HCT116 (cell line): ENCODE results near the gene ANKRD13B. TPM values are rescaled to one million over a fixed set of nuclear protein-coding genes. Genes with fewer than 3 reads are reported as not detected.

ENCODE experiments used
- ATAC-seq: fragments of 200-7000 bp; cut with Tn5 transposase; 2 replicates; pipeline ENCODE4 v1.9.1; 2020; ENCODE audit warnings: mild to moderate bottlenecking, moderate library complexity
- BruUV-seq: library from RNA; stranded (reverse); fragments of 400-500 nt; replicated peaks from 2 replicates; lab custom pipeline; 2021; lab: Mats Ljungman, UMichigan
- CTCF ChIA-PET: fragments of 300-600 bp; sonication (Branson Sonifier 250); formaldehyde crosslinking; loops from one replicate; lab custom pipeline; 2021; ENCODE audit warnings: antibody characterized with exemption; lab: Charles Lee
- POLR2A ChIA-PET: fragments of 300-600, 350-600 bp; sonication (Branson Sonifier 250); formaldehyde crosslinking; loops from one replicate; lab custom pipeline; 2021; ENCODE audit warnings: antibody characterized with exemption; lab: Charles Lee
- RAD21 ChIA-PET, 2 experiments: fragments of 300-600 bp; sonication (Branson Sonifier 250); formaldehyde crosslinking; loops; one replicate each; lab custom pipeline; 2023; ENCODE audit warnings: low total read pairs in 2 of 2; ENCODE audit not compliant: uncharacterized antibody in 2 of 2, unreplicated experiment in 2 of 2, low non-redundant PET in 1 of 2; lab: Charles Lee
- DNase-seq: peaks from one replicate; pipeline ENCODE4 v3.0.0-alpha.2; 2010; ENCODE audit warnings: low read depth, low spot score
- H2AFZ ChIP-seq: fragments of 200-600 bp; shearing (Covaris generic), sonication (generic); 2 replicates; pipeline ENCODE4 v1.6.1; 2017; ENCODE audit warnings: low read depth, mixed run types, mixed read lengths, antibody characterized with exemption, low read length; ENCODE audit not compliant: poor library complexity, severe bottlenecking
- H3K27ac ChIP-seq: 2 replicates; pipeline ENCODE4 v1.5.1; 2012; ENCODE audit warnings: low read depth, low read length
- H3K27me3 ChIP-seq: fragments of 200-600 bp; sonication (generic); 2 replicates; pipeline ENCODE4 v1.6.1; 2016; ENCODE audit warnings: mixed run types, low read length, mixed read lengths; ENCODE audit not compliant: insufficient read depth
- H3K36me3 ChIP-seq, 2 experiments: fragments of 200-500 bp in 1 of 2; fragments of 200-600 bp in 1 of 2; sonication (Bioruptor generic) in 1 of 2; sonication (generic) in 1 of 2; 2 replicates each; pipeline versions ENCODE4 v1.5.1 to v1.6.1; 2014 to 2016; ENCODE audit warnings: low read length in 2 of 2, inconsistent platforms in 1 of 2, mixed read lengths in 1 of 2, mixed run types in 1 of 2; ENCODE audit not compliant: insufficient read depth in 2 of 2, control insufficient read depth in 1 of 2
- H3K4me1 ChIP-seq, 2 experiments: fragments of 200-600 bp in 1 of 2; sonication (generic) in 1 of 2; 2 replicates each; pipeline versions ENCODE4 v1.5.1 to v1.6.1; 2012 to 2017; ENCODE audit warnings: low read length in 2 of 2, inconsistent platforms in 1 of 2, mild to moderate bottlenecking in 1 of 2, mixed read lengths in 1 of 2, mixed run types in 1 of 2, moderate library complexity in 1 of 2; ENCODE audit not compliant: insufficient read depth in 2 of 2, control insufficient read depth in 1 of 2
- H3K4me2 ChIP-seq: fragments of 200-600 bp; sonication (generic); 2 replicates; pipeline ENCODE4 v1.6.1; 2017; ENCODE audit warnings: mixed run types, low read length, mixed read lengths
- H3K4me3 ChIP-seq, 2 experiments: fragments of 200-600 bp in 1 of 2; sonication (generic) in 1 of 2; replicated peaks in 1 of 2; 2 replicates each; pipeline ENCODE4 v1.5.1; 2011 to 2016; ENCODE audit warnings: low read length in 2 of 2, control low read depth in 1 of 2, low read depth in 1 of 2, mild to moderate bottlenecking in 1 of 2, mixed read lengths in 1 of 2, mixed run types in 1 of 2
- H3K79me2 ChIP-seq: fragments of 200-600 bp; sonication (generic); 2 replicates; pipeline ENCODE4 v1.6.1; 2017; ENCODE audit warnings: mild to moderate bottlenecking, mixed run types, low read length, moderate library complexity, mixed read lengths; ENCODE audit not compliant: insufficient read depth
- H3K9ac ChIP-seq: fragments of 200-600 bp; sonication (generic); 2 replicates; pipeline ENCODE4 v1.6.1; 2016; ENCODE audit warnings: low read length, mixed read lengths
- H3K9me2 ChIP-seq: fragments of 200-600 bp; sonication (generic), shearing (Covaris generic); 2 replicates; pipeline ENCODE4 v1.6.1; 2017; ENCODE audit warnings: mixed run types, mild to moderate bottlenecking, moderate library complexity; ENCODE audit not compliant: insufficient read depth
- H3K9me3 ChIP-seq, 2 experiments: fragments of 200-500 bp in 1 of 2; fragments of 200-600 bp in 1 of 2; sonication (Bioruptor generic) in 1 of 2; sonication (generic) in 1 of 2; 2 replicates each; pipeline ENCODE4 v1.6.1; 2014 to 2017; ENCODE audit warnings: low read length in 2 of 2, mixed read lengths in 2 of 2, inconsistent platforms in 1 of 2, low read depth in 1 of 2, mild to moderate bottlenecking in 1 of 2, mixed run types in 1 of 2, moderate library complexity in 1 of 2; ENCODE audit not compliant: control insufficient read depth in 1 of 2, insufficient read depth in 1 of 2
- H4K20me1 ChIP-seq: fragments of 200-600 bp; sonication (generic), shearing (Covaris generic); 2 replicates; pipeline ENCODE4 v1.6.1; 2017; ENCODE audit warnings: mixed run types, mild to moderate bottlenecking, moderate library complexity; ENCODE audit not compliant: insufficient read depth
- CBX3 ChIP-seq: IDR thresholded peaks from 2 replicates; pipeline ENCODE4 v1.6.1; 2012; ENCODE audit warnings: low read depth
- CEBPB ChIP-seq: IDR thresholded peaks from 2 replicates; pipeline ENCODE4 v1.6.1; 2012; ENCODE audit warnings: low read depth
- EGR1 ChIP-seq: IDR thresholded peaks from 2 replicates; pipeline ENCODE4 v1.6.1; 2012; ENCODE audit warnings: low read depth
- EZH2 ChIP-seq: fragments of 200-600 bp; sonication (generic); IDR thresholded peaks from 2 replicates; pipeline ENCODE4 v1.6.1; 2017; ENCODE audit warnings: antibody characterized with exemption, mixed run types
- JUND ChIP-seq: IDR thresholded peaks from 2 replicates; pipeline ENCODE4 v1.6.1; 2012
- POLR2A ChIP-seq: IDR thresholded peaks from 2 replicates; pipeline ENCODE4 v1.7.0; 2011; ENCODE audit warnings: borderline replicate concordance; ENCODE audit not compliant: insufficient read depth, insufficient read length; ENCODE audit errors: extremely low read depth
- SIN3A ChIP-seq: IDR thresholded peaks from 2 replicates; pipeline ENCODE4 v1.6.1; 2012; ENCODE audit warnings: low read depth
- SRF ChIP-seq: IDR thresholded peaks from 2 replicates; pipeline ENCODE4 v1.6.1; 2012; ENCODE audit warnings: low read depth
- TCF7L2 ChIP-seq: IDR thresholded peaks from 2 replicates; pipeline ENCODE4 v1.7.0; 2011; ENCODE audit warnings: borderline replicate concordance, inconsistent platforms; ENCODE audit not compliant: insufficient read depth, insufficient read length; ENCODE audit errors: extremely low read depth
- ZFX ChIP-seq: fragments of 450-650 bp; IDR thresholded peaks from 2 replicates; pipeline ENCODE4 v1.6.1; 2017
- ZNF274 ChIP-seq: fragments of 200-500 bp; sonication (Bioruptor generic); IDR thresholded peaks from 2 replicates; pipeline ENCODE4 v1.6.1; 2014; ENCODE audit warnings: mild to moderate bottlenecking, low read depth, low read length, inconsistent platforms
- intact Hi-C: fragments of 100-400 bp; cut with micrococcal nuclease; formaldehyde crosslinking; loops from 2 replicates; pipeline ENCODE4 v1.10.0; 2022
- total RNA-seq: library from RNA; stranded (reverse); gene quantifications from one replicate; pipeline ENCODE4 v1.2.1, GENCODE V29; 2021; ENCODE audit not compliant: unreplicated experiment
- TF ChIP-seq, protein P1 (sequence below), 3 experiments: fragments of 200-600 bp in 1 of 3; sonication (generic) in 1 of 3; IDR thresholded peaks in 2 of 3; conservative IDR thresholded peaks in 1 of 3; 2 replicates each; pipeline ENCODE4 v1.5.1; 2012 to 2017; ENCODE audit warnings: low read depth in 2 of 3, low read length in 2 of 3, antibody characterized with exemption in 1 of 3, borderline replicate concordance in 1 of 3, control low read depth in 1 of 3, mild to moderate bottlenecking in 1 of 3, mixed read lengths in 1 of 3, mixed run types in 1 of 3, moderate library complexity in 1 of 3; ENCODE audit not compliant: insufficient read depth in 1 of 3

The ANKRD13B gene
- total RNA-seq, 1 experiment from 2014 or later, result 27.4 TPM

DNA sequence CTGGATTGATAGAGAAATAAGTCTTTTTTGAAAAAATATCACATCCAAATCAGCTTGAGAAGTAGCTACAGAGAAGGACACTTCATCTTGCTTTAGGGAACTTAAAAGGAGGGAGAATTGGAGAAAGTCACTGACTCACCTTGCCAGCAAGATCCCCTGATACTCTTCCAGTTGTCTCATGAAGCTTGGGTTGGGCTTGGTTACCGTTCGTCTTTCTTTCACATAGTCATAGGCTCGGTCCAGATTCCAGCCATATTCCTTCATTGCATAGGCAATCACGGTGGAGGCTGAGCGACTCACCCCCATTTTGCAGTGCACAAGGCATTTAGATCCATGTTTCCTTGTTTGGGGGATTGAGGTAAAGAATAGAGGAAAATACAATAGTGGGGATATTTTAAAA is 55.1 kb downstream of the ANKRD13B start (continued):
- TF ChIP-seq ZFX (no peak), CBX3 (no peak), JUND (no peak), POLR2A (no peak), ZNF274 (no peak), EZH2 (no peak)

- no peak overlapping the region for H3K4me2 ChIP-seq
- no peak for ATAC-seq
- no peaks in the 10 kb centered on the region for H3K36me3 ChIP-seq
- no peaks in the 10 kb centered on the region for H4K20me1 ChIP-seq
- H3K27me3 ChIP-seq, result no peaks in the 10 kb centered on the region
- no peaks in the 10 kb centered on the region for H3K4me1 ChIP-seq
- DNase-seq, result no peak
- CTCF ChIA-PET, result interaction anchor here (1.2 kb wide), 2 partner anchors 10 to 33 kb away, joined by 3 read pairs; no protein-coding TSS in a partner anchor
- RAD21 ChIA-PET, result interaction anchor here in 1 of 2 experiments (0.6 kb wide), 1 partner anchor 134 kb away, joined by 4 read pairs; no protein-coding TSS in a partner anchor
- no peaks in the 10 kb centered on the region for H3K9me3 ChIP-seq
- H3K79me2 ChIP-seq, result no peaks in the 10 kb centered on the region
- no peaks in the 10 kb centered on the region for H3K9me2 ChIP-seq
- BruUV-seq, result no TSS peak
- no peak overlapping the region for H3K27ac ChIP-seq
- no peak overlapping the region for H3K9ac ChIP-seq
- intact Hi-C loops, result no loop called here
- TF ChIP-seq SIN3A (no peak), CEBPB (no peak), EGR1 (no peak), ZFX (no peak), TCF7L2 (no peak), SRF (no peak), CBX3 (no peak)
- TF ChIP-seq, protein P1, sequence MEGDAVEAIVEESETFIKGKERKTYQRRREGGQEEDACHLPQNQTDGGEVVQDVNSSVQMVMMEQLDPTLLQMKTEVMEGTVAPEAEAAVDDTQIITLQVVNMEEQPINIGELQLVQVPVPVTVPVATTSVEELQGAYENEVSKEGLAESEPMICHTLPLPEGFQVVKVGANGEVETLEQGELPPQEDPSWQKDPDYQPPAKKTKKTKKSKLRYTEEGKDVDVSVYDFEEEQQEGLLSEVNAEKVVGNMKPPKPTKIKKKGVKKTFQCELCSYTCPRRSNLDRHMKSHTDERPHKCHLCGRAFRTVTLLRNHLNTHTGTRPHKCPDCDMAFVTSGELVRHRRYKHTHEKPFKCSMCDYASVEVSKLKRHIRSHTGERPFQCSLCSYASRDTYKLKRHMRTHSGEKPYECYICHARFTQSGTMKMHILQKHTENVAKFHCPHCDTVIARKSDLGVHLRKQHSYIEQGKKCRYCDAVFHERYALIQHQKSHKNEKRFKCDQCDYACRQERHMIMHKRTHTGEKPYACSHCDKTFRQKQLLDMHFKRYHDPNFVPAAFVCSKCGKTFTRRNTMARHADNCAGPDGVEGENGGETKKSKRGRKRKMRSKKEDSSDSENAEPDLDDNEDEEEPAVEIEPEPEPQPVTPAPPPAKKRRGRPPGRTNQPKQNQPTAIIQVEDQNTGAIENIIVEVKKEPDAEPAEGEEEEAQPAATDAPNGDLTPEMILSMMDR (IDR thresholded peaks at IDR 0.05 in 2 of 3, conservative IDR thresholded peaks at IDR 0.05 in 1 of 3; ENCODE audit: borderline replicate concordance in 1 of 3, insufficient read depth in 1 of 3, low read depth in 2 of 3, low read length in 2 of 3), result no peak
- no peak overlapping the region for H2AFZ ChIP-seq
- no peak overlapping the region for H3K4me3 ChIP-seq
- POLR2A ChIA-PET, result no interaction called here
These were observed 56.4 kb downstream of the ANKRD13B start for GRCh38 chr17:29649359-29649758.
